K562 (cell line): ENCODE measurements around the gene DUSP9. TPM values are rescaled to one million over a fixed set of nuclear protein-coding genes. Genes with fewer than 3 reads are reported as not detected.

Experiments used
- CBX8 ChIP-seq: fragments of 200-600 bp; sonication (generic); IDR thresholded peaks from 2 replicates; pipeline ENCODE4 v1.6.1; 2012; ENCODE audit warnings: borderline replicate concordance, mixed run types, low read depth, mild to moderate bottlenecking, moderate library complexity, mixed read lengths, low read length, control low read depth, inconsistent platforms; ENCODE audit not compliant: poor library complexity, severe bottlenecking; ENCODE audit errors: extremely low read depth
- CHD2 ChIP-seq: IDR thresholded peaks from 2 replicates; pipeline ENCODE4 v1.6.1; 2011; ENCODE audit warnings: low read depth, low read length
- CREB3L1 ChIP-seq: fragments of 450-650 bp; IDR thresholded peaks from 2 replicates; pipeline ENCODE4 v1.6.1; 2014; ENCODE audit warnings: low read depth, mild to moderate bottlenecking, moderate library complexity, borderline replicate concordance
- GTF2E2 ChIP-seq: fragments of 200-800 bp; sonication (Bioruptor generic); IDR thresholded peaks from 2 replicates; pipeline ENCODE4 v1.6.1; 2016; ENCODE audit warnings: missing genetic modification characterization, missing compliant biosample characterization
- GTF3C2 ChIP-seq: IDR thresholded peaks from 3 replicates; pipeline ENCODE4 v1.6.1; 2011; ENCODE audit warnings: borderline replicate concordance, mild to moderate bottlenecking, moderate library complexity; ENCODE audit not compliant: insufficient read length; ENCODE audit errors: extremely low read depth
- HNRNPK ChIP-seq: fragments of 200-400 bp; formaldehyde crosslinking; IDR thresholded peaks from one replicate; pipeline ENCODE4 v1.6.1; 2018; ENCODE audit warnings: mild to moderate bottlenecking, low read depth, low read length; ENCODE audit not compliant: poor library complexity, severe bottlenecking
- NCOA1 ChIP-seq: fragments of 450-650 bp; IDR thresholded peaks from 2 replicates; pipeline ENCODE4 v1.6.1; 2016; ENCODE audit warnings: low read depth
- POLR2AphosphoS5 ChIP-seq: IDR thresholded peaks from 2 replicates; pipeline ENCODE4 v1.6.1; 2011; ENCODE audit warnings: mild to moderate bottlenecking, low read depth, low read length, moderate library complexity; ENCODE audit not compliant: control insufficient read depth, insufficient read depth
- POLR2G ChIP-seq: fragments of 200-400 bp; formaldehyde crosslinking; IDR thresholded peaks from 2 replicates; pipeline ENCODE4 v1.6.1; 2017; ENCODE audit warnings: low read depth, mild to moderate bottlenecking, antibody characterized with exemption, low read length, moderate library complexity
- TCFL5 ChIP-seq: fragments of 250-450 bp; sonication (Bioruptor Pico); conservative IDR thresholded peaks from 2 replicates; pipeline ENCODE4 v1.6.1; 2021; ENCODE audit warnings: mild to moderate bottlenecking, moderate library complexity, matching md5 sums
- ZBTB11 ChIP-seq, 3 experiments: fragments of 200-800 bp in 1 of 3; fragments of 250-450 bp in 1 of 3; fragments of 450-650 bp in 1 of 3; sonication (Bioruptor Pico) in 1 of 3; sonication (Bioruptor generic) in 1 of 3; formaldehyde crosslinking in 1 of 3; IDR thresholded peaks; 2 replicates each; pipeline versions ENCODE4 v1.6.1 to v1.8.0; 2016 to 2022; ENCODE audit warnings: mild to moderate bottlenecking in 2 of 3, missing genetic modification characterization in 2 of 3, missing compliant biosample characterization in 1 of 3, moderate library complexity in 1 of 3
- ZNF12 ChIP-seq: sonication (generic); formaldehyde crosslinking; IDR thresholded peaks from 2 replicates; pipeline ENCODE4 v1.4.0; 2020; ENCODE audit warnings: mild to moderate bottlenecking, missing genetic modification reagents
- ZNF609 ChIP-seq: sonication (generic); formaldehyde crosslinking; IDR thresholded peaks from 2 replicates; pipeline ENCODE4 v1.8.1; 2023; ENCODE audit warnings: missing genetic modification reagents, mild to moderate bottlenecking, borderline replicate concordance
- polyA plus RNA-seq, 8 experiments: library from polyadenylated mRNA; depleted of rRNA in 4 of 8; stranded (reverse) in 5 of 8; unstranded in 3 of 8; fragments of >200 nt; fragmentation: Nextera tagmentation in 2 of 8; fragmentation: Illumina TruSeq in 1 of 8; extraction: Ambion mirVana in 2 of 8; extraction: Trizol in 1 of 8; gene quantifications; 2 replicates each; pipeline versions ENCODE4 v1.2.1 to v1.2.3, GENCODE V29; 2011 to 2014; ENCODE audit warnings: inconsistent platforms in 1 of 8, missing spikeins in 1 of 8
- total RNA-seq, 7 experiments: library from RNA; depleted of rRNA in 6 of 7; stranded (reverse); fragments of >200 nt in 6 of 7; fragmentation: Illumina TruSeq in 2 of 7; extraction: Trizol in 2 of 7; gene quantifications; 2 replicates each; pipeline versions ENCODE4 v1.2.1 to v1.2.3, GENCODE V29; 2011 to 2021; ENCODE audit warnings: low replicate concordance in 1 of 7

The DUSP9 gene
- total and polyA plus RNA-seq, 9 of the 15 experiments (the other 6 are each of a cell fraction or from before 2014, with no cell fraction given) = 0.11 to 14.1 (median 5.5) TPM

- TF ChIP-seq TCFL5 (CRISPR knock-in tag) (no peak), POLR2G (peak; percentile 78), CREB3L1 (no peak), ZNF609 (CRISPR knock-in tag) (no peak), NCOA1 (no peak), POLR2AphosphoS5 (peak; percentile 14; the same call in 1 of the 2 replicates), GTF2E2 (no peak), HNRNPK (no peak), CBX8 (no peak), ZBTB11 (CRISPR knock-in tag; IDR thresholded peaks at IDR 0.05) (no peak), ZNF12 (CRISPR knock-in tag) (no peak), CHD2 (no peak), GTF3C2 (no peak)
Observed at GRCh38 chrX:153692611-153693156, 45.7 kb downstream of the DUSP9 start (continued).
